Left lung (tissue), 10 donors: ENCODE results near the gene SBF1. TPM values are rescaled to one million over a fixed set of nuclear protein-coding genes. Genes with fewer than 3 reads are reported as not detected.
A peak's percentile ranks its signal among the peaks of the same experiment; 100 is the strongest.

Source experiments
- ATAC-seq: fragments of 200-7000 bp; cut with Tn5 transposase; one replicate; pipeline ENCODE4 v1.9.1; 2020; ENCODE audit warnings: moderate library complexity
- DNase-seq, 4 donors: peaks; one replicate each; pipeline ENCODE4 v3.0.0-alpha.2; 2013 to 2020
- H3K27ac ChIP-seq, 2 donors: fragments of 200-600 bp; sonication (generic) in 1 of 2; one replicate each; pipeline versions ENCODE4 v1.5.0 to v1.8.0; 2020 to 2021
- H3K27me3 ChIP-seq, 2 donors: fragments of 200-600 bp; sonication (generic) in 1 of 2; one replicate each; pipeline versions ENCODE4 v1.5.0 to v1.8.0; 2020 to 2021
- H3K36me3 ChIP-seq, 2 donors: fragments of 200-600 bp; sonication (generic) in 1 of 2; one replicate each; pipeline versions ENCODE4 v1.5.0 to v1.8.0; 2020 to 2021
- H3K4me1 ChIP-seq, 2 donors: fragments of 200-600 bp; one replicate each; pipeline ENCODE4 v1.8.0; 2021
- H3K4me3 ChIP-seq, 2 donors: fragments of 200-600 bp; sonication (generic) in 1 of 2; one replicate each; pipeline versions ENCODE4 v1.5.0 to v1.8.0; 2020 to 2021; ENCODE audit warnings: mild to moderate bottlenecking in 1 of 2
- H3K9me3 ChIP-seq, 2 donors: fragments of 200-600 bp; sonication (generic) in 1 of 2; one replicate each; pipeline versions ENCODE4 v1.5.0 to v1.8.0; 2020 to 2021
- CTCF ChIP-seq, 2 donors: fragments of 200-600 bp; sonication (generic) in 1 of 2; IDR thresholded peaks; one replicate each; pipeline versions ENCODE4 v1.5.0 to v1.8.0; 2021; ENCODE audit warnings: antibody characterized with exemption in 2 of 2
- intact Hi-C, 2 donors: fragments of 100-400 bp; cut with DNase I; formaldehyde crosslinking; loops; one replicate each; pipeline versions ENCODE4 v1.11.2 to v1.14.2; 2022
- polyA plus RNA-seq, 6 donors: library from polyadenylated mRNA; unstranded; fragments of 120-200 nt; gene quantifications; one replicate each; pipeline ENCODE4 v1.2.1, GENCODE V29; 2013; ENCODE audit not compliant: insufficient read length in 6 of 6
- total RNA-seq, 2 donors: library from RNA; stranded (reverse); fragmentation: NEBNext Ultra II Directional; extraction: Animal tissue kit (Norgen Biotek cat#: 25700); gene quantifications; one replicate each; pipeline ENCODE4 v1.2.1, GENCODE V29; 2021
- donor health status: DM: no; HTN: yes; CAD: no.
- donor health status: DM: no; HTN: no; CAD: no.

The SBF1 gene
- total and polyA plus RNA-seq, 8 donors, result 31.6 to 69.9 (median 41.9) TPM

GRCh38 chr22:50446708-50447575 is 27.9 kb downstream of the SBF1 start:
- Histone ChIP-seq H3K27me3 (no peaks in the 10 kb centered on the region), H3K9me3 (no peaks in the 10 kb centered on the region), H3K4me3 (no peak overlapping the region), H3K36me3 (peaks cover 0 to 86% of the 10 kb centered on the region in 2 donors), H3K4me1 (peaks cover 8 to 18% of the 10 kb centered on the region in 2 donors), H3K27ac (no peak overlapping the region)
- ATAC-seq (no peak), DNase-seq (peak in 1 of 4 donors; percentile 70)
- no peak for TF ChIP-seq CTCF (IDR thresholded peaks at IDR 0.05)
- intact Hi-C loops, result no loop called here

- Histone ChIP-seq H3K9me3 (no peaks in the 10 kb centered on the region), H3K4me1 (peaks cover 8 to 18% of the 10 kb centered on the region in 2 donors), H3K27ac (peak overlapping the region; percentile 59 to 75), H3K36me3 (peaks cover 0 to 89% of the 10 kb centered on the region in 2 donors), H3K4me3 (no peak overlapping the region), H3K27me3 (no peaks in the 10 kb centered on the region)
- DNase-seq (peak in 1 of 4 donors; percentile 61), ATAC-seq (no peak)
- TF ChIP-seq CTCF (IDR thresholded peaks at IDR 0.05), result no peak
- intact Hi-C loops, result no loop called here
Measured at GRCh38 chr22:50445880-50446707, 28.7 kb downstream of the SBF1 start.

GRCh38 chr22:50445071-50445879 is 29.6 kb downstream of the SBF1 start:
- H3K4me1 ChIP-seq, result peaks cover 8 to 18% of the 10 kb centered on the region in 2 donors
- H3K27ac ChIP-seq, result peak overlapping the region; percentile 59 to 75
- H3K27me3 ChIP-seq, result no peaks in the 10 kb centered on the region
- peaks cover 0 to 93% of the 10 kb centered on the region in 2 donors for H3K36me3 ChIP-seq
- intact Hi-C loops, result no loop called here
- no peak overlapping the region for H3K4me3 ChIP-seq
- TF ChIP-seq CTCF (IDR thresholded peaks at IDR 0.05), result no peak
- DNase-seq (peak; percentile 46 to 83 (median 79)), ATAC-seq (peak; percentile 66)
- H3K9me3 ChIP-seq, result no peaks in the 10 kb centered on the region

- TF ChIP-seq CTCF (IDR thresholded peaks at IDR 0.05), result no peak
- DNase-seq (peak in 3 of 4 donors; percentile 29 to 82 (median 71)), ATAC-seq (peak; percentile 67)
- Histone ChIP-seq H3K36me3 (peaks cover 0 to 93% of the 10 kb centered on the region in 2 donors), H3K27ac (peak overlapping the region; percentile 59 to 75), H3K27me3 (no peaks in the 10 kb centered on the region), H3K4me1 (peaks cover 8 to 18% of the 10 kb centered on the region in 2 donors), H3K9me3 (no peaks in the 10 kb centered on the region), H3K4me3 (no peak overlapping the region)
- intact Hi-C loops, result no loop called here
Measured at GRCh38 chr22:50444663-50445062, 30.2 kb downstream of the SBF1 start.
